ENCODE results near the gene ZZZ3. TPM values are rescaled to one million over a fixed set of nuclear protein-coding genes. Genes with fewer than 3 reads are reported as not detected.

Gene ZZZ3
- total RNA-seq (10 to 100 TPM; 48.6 to 64.2 (median 57.0) TPM), total RNA-seq (70.5 to 183 (median 137) reads per million in 29 experiments)
- total RNA-seq (2013) = 74.2 TPM

DNA sequence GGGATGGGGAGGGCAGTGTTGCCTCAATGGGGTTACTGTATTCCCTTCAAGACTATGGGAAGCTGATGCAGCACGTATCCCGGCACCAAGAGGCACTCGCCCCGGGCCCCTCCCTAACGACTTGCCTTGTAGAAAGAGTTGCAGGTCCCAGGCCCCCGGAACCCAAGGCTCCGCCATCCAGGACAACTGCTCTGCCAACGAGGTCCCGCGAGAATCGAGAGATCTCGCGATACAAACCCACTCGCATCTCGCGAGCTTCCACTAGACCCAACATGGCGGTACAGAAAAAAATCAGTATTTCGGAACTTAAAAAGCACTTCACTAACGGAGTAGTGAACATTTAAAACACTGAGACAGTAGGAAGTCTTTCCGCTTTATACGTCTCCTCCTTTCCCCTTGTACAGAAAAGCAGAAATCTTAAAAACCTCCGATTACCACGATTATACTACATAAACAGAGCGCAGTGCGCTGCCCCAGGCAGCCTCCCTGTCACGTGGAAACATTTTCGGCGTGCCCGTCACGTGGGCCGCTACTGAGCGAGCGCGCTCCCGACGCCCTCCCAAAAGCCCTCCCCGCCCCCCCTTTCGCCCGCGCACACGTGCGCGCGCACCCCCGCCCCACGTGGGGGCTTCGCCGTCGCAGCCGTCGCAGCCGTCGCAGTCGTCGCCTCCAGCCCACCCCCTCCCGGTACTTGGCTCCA lies at the start of gene ZZZ3:
Gene ZZZ3 (minus strand): TSS at position 199 of the 700 bp plus-strand sequence. CDS start 49,304 bp downstream, outside the sequence.
- peaks cover 49 to 61% (median 56%) of the 10 kb centered on the region in 3 donors for H3K4me1 Mint-ChIP-seq
- Histone ChIP-seq H3K36me3 (ENCODE audit: control insufficient read depth in 2 of 2, extremely low read depth in 1 of 2, insufficient read depth in 1 of 2, low read length in 1 of 2) (no peaks in the 10 kb centered on the region), H3K27ac (ENCODE audit: low read length) (peak within 1 kb of the TSS; percentile 78), H3K9me3 (no peaks in the 10 kb centered on the region), H3K27me3 (replicated peaks in 1 of 2; ENCODE audit: control insufficient read depth in 2 of 2, extremely low read depth in 1 of 2, insufficient read depth in 2 of 2, low read length in 1 of 2) (no peaks in the 10 kb centered on the region), H3K4me3 (ENCODE audit: control insufficient read depth in 1 of 2, extremely low read depth in 1 of 2, low read length in 1 of 2) (peak within 1 kb of the TSS; percentile 74 to 98), H3K4me1 (ENCODE audit: control insufficient read depth in 1 of 2, extremely low read depth in 1 of 2, insufficient read depth in 2 of 2, low read length in 2 of 2) (peaks cover 17 to 27% of the 10 kb centered on the region in 2 experiments)
- CTCF ChIA-PET = interaction anchor here in 1 of 2 donors (0.6 to 1.5 kb wide), 4 partner anchors 149 to 539 kb away, joined by 3 to 12 read pairs (median 4); partner anchors contain the start of gene FUBP1
- DNase-seq (peak; percentile 85 to 97 (median 91)), ATAC-seq (replicated peaks in 1 of 4) (peak; percentile 71 to 74 (median 72))
- no peaks in the 10 kb centered on the region for H3K9me3 Mint-ChIP-seq
- POLR2A ChIA-PET = interaction anchor here (0.6 to 3.1 kb wide), 4 partner anchors 296 to 940 kb away, joined by 3 to 13 read pairs (median 8); partner anchors contain the start of gene DNAJB4 (in 1 of the 2)
- H3K27me3 Mint-ChIP-seq = no peaks in the 10 kb centered on the region
- H3K36me3 Mint-ChIP-seq = no peaks in the 10 kb centered on the region
- H3K27ac Mint-ChIP-seq = peak within 1 kb of the TSS; percentile 94 to 97
- peak within 1 kb of the TSS; percentile 82 to 91 (median 89) for H3K4me3 Mint-ChIP-seq
- under 1% methylated on average over 38 of the region's 56 CpGs for WGBS (ENCODE audit: insufficient coverage)

DNA sequence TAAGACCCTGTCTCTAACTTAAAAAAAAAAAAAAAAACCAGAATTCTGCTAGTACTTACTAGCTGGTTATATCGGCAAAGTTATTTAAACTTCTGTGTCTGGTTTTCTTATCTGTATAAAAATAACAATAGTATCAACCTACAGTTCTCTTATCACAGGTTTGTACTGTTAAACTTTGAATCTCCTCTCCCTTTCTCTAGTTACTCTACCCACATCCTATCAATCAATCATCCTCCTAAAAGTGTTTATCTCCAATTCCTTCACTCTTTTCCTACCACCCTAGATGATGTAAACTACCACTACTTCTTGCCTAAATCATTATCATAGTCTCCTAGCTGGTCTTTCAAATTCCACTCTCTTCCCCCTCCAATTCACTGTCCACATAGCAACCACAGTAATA lies 49.6 kb upstream of the ZZZ3 start:
- Histone ChIP-seq H3K36me3 (ENCODE audit: control insufficient read depth in 2 of 2, extremely low read depth in 1 of 2, insufficient read depth in 1 of 2, low read length in 1 of 2) (peaks cover 11 to 50% of the 10 kb centered on the region in 2 donors), H3K27me3 (replicated peaks in 1 of 2; ENCODE audit: control insufficient read depth in 2 of 2, extremely low read depth in 1 of 2, insufficient read depth in 2 of 2, low read length in 1 of 2) (no peaks in the 10 kb centered on the region), H3K4me1 (ENCODE audit: control insufficient read depth in 1 of 2, extremely low read depth in 1 of 2, insufficient read depth in 2 of 2, low read length in 2 of 2) (no peaks in the 10 kb centered on the region), H3K9me3 (no peaks in the 10 kb centered on the region), H3K4me3 (ENCODE audit: control insufficient read depth in 1 of 2, extremely low read depth in 1 of 2, low read length in 1 of 2) (no peak overlapping the region), H3K27ac (ENCODE audit: low read length) (no peak overlapping the region)
- Mint-ChIP-seq H3K27me3 (no peaks in the 10 kb centered on the region), H3K4me3 (no peak overlapping the region), H3K36me3 (peaks cover 36% of the 10 kb centered on the region), H3K4me1 (no peaks in the 10 kb centered on the region), H3K27ac (no peak overlapping the region), H3K9me3 (no peaks in the 10 kb centered on the region)
- DNase-seq (no peak), ATAC-seq (replicated peaks in 1 of 4) (no peak)
- WGBS (ENCODE audit: insufficient coverage) = no CpG with 5 or more reads among the region's 1 CpG
- ChIA-PET POLR2A (interaction anchor here (0.6 to 0.7 kb wide), 3 partner anchors 19 to 1697 kb away, joined by 3 to 9 read pairs (median 8); no protein-coding TSS in a partner anchor), CTCF (no interaction called here)

DNA sequence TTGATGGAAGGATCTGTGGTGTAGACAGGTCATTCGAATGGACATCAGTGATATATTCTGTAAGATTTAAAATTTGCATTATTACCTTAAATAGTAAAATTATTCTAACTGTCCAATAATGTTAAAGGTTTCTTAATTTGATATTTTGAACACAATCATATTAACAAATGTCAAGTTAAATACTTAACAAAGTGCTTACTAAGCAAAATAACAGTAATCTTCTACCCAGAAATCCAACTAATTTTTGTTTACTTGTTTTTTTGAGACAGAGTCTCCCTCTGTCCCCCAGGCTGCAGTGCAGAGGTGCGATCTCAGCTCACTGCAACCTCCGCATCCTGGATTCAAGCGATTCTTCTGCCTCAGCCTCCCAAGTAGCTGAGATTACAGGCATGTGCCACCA lies 43.2 kb upstream of the ZZZ3 start:
- POLR2A ChIA-PET = no interaction called here

DNA sequence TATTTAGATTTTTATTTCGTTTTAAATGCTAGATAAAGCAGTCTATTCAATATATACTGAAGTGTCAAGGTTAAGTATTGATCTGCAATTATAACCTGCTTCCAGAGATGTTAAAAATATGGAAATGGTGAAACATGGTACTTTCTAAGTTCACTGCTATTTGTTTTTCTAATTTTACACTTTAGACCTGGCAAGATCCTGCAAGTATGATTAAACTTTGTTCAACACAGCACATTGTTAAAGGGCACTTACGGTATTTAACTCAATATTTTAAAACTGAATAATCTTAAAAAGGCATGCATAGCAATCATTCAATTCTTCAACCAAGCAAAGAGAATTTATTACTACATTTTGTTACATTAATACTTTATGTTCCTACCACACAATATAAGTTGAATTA lies 35.7 kb upstream of the ZZZ3 start:
- H3K4me1 ChIP-seq (ENCODE audit: control insufficient read depth in 1 of 2, extremely low read depth in 1 of 2, insufficient read depth in 2 of 2, low read length in 2 of 2) = no peaks in the 10 kb centered on the region
- Mint-ChIP-seq H3K36me3 (peaks cover 58% of the 10 kb centered on the region), H3K27ac (no peak overlapping the region), H3K9me3 (no peaks in the 10 kb centered on the region), H3K4me1 (no peaks in the 10 kb centered on the region), H3K27me3 (no peaks in the 10 kb centered on the region), H3K4me3 (no peak overlapping the region)
- no peaks in the 10 kb centered on the region for H3K9me3 ChIP-seq
- DNase-seq (no peak), ATAC-seq (replicated peaks in 1 of 4) (no peak)
- no peaks in the 10 kb centered on the region for H3K27me3 ChIP-seq (replicated peaks in 1 of 2; ENCODE audit: control insufficient read depth in 2 of 2, extremely low read depth in 1 of 2, insufficient read depth in 2 of 2, low read length in 1 of 2)
- CTCF ChIA-PET = no interaction called here
- WGBS (ENCODE audit: insufficient coverage) = no CpG with 5 or more reads among the region's 2 CpGs
- POLR2A ChIA-PET = no interaction called here
- peaks cover 0 to 72% of the 10 kb centered on the region in 2 donors for H3K36me3 ChIP-seq (ENCODE audit: control insufficient read depth in 2 of 2, extremely low read depth in 1 of 2, insufficient read depth in 1 of 2, low read length in 1 of 2)
- H3K27ac ChIP-seq (ENCODE audit: low read length) = no peak overlapping the region
- H3K4me3 ChIP-seq (ENCODE audit: control insufficient read depth in 1 of 2, extremely low read depth in 1 of 2, low read length in 1 of 2) = no peak overlapping the region

More for the DNA sequence above, 43.2 kb upstream of the ZZZ3 start:
- Histone ChIP-seq H3K9me3 (no peaks in the 10 kb centered on the region), H3K27me3 (replicated peaks in 1 of 2; ENCODE audit: control insufficient read depth in 2 of 2, extremely low read depth in 1 of 2, insufficient read depth in 2 of 2, low read length in 1 of 2) (no peaks in the 10 kb centered on the region), H3K36me3 (ENCODE audit: control insufficient read depth in 2 of 2, extremely low read depth in 1 of 2, insufficient read depth in 1 of 2, low read length in 1 of 2) (peaks cover 8 to 76% of the 10 kb centered on the region in 2 donors), H3K4me1 (ENCODE audit: control insufficient read depth in 1 of 2, extremely low read depth in 1 of 2, insufficient read depth in 2 of 2, low read length in 2 of 2) (no peaks in the 10 kb centered on the region), H3K27ac (ENCODE audit: low read length) (no peak overlapping the region), H3K4me3 (ENCODE audit: control insufficient read depth in 1 of 2, extremely low read depth in 1 of 2, low read length in 1 of 2) (no peak overlapping the region)
- no peaks in the 10 kb centered on the region for H3K27me3 Mint-ChIP-seq
- no peaks in the 10 kb centered on the region for H3K9me3 Mint-ChIP-seq
- no peaks in the 10 kb centered on the region for H3K4me1 Mint-ChIP-seq
- DNase-seq (no peak), ATAC-seq (replicated peaks in 1 of 4) (no peak)
- H3K4me3 Mint-ChIP-seq = no peak overlapping the region
- no peak overlapping the region for H3K27ac Mint-ChIP-seq
- peaks cover 63% of the 10 kb centered on the region for H3K36me3 Mint-ChIP-seq
- CTCF ChIA-PET = no interaction called here
- no CpG with 5 or more reads among the region's 4 CpGs for WGBS (ENCODE audit: insufficient coverage)

DNA sequence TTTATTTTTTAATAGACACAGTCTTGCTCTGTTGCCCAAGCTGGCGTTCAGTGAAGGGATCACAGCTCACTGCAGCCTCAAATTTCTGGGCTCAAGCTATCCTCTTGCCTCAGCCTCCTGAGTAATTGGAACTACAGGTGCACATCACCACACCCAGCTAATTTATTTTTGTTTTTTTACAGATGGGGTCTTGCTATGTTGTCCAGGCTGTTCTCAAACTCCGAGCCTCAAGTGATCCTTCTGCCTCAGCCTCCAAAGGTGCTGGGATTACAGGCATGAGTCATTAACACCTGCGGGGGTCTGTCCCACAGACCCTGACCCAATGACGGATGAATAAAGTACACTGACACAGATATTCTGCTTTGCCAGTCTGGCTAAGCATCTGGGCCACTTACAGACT lies 33.6 kb upstream of the ZZZ3 start:
- POLR2A ChIA-PET = interaction anchor here in 1 of 2 donors (0.5 kb wide), 1 partner anchor 11 kb away, joined by 5 read pairs; no protein-coding TSS in a partner anchor
- Mint-ChIP-seq H3K27me3 (no peaks in the 10 kb centered on the region), H3K9me3 (no peaks in the 10 kb centered on the region), H3K4me3 (no peak overlapping the region), H3K27ac (no peak overlapping the region), H3K4me1 (no peaks in the 10 kb centered on the region), H3K36me3 (peaks cover 48% of the 10 kb centered on the region)
- no peak overlapping the region for H3K4me3 ChIP-seq (ENCODE audit: control insufficient read depth in 1 of 2, extremely low read depth in 1 of 2, low read length in 1 of 2)
- H3K4me1 ChIP-seq (ENCODE audit: control insufficient read depth in 1 of 2, extremely low read depth in 1 of 2, insufficient read depth in 2 of 2, low read length in 2 of 2) = no peaks in the 10 kb centered on the region
- H3K9me3 ChIP-seq = no peaks in the 10 kb centered on the region
- H3K27ac ChIP-seq (ENCODE audit: low read length) = no peak overlapping the region
- no peak for DNase-seq
- H3K27me3 ChIP-seq (replicated peaks in 1 of 2; ENCODE audit: control insufficient read depth in 2 of 2, extremely low read depth in 1 of 2, insufficient read depth in 2 of 2, low read length in 1 of 2) = no peaks in the 10 kb centered on the region
- peaks cover 2 to 74% of the 10 kb centered on the region in 2 donors for H3K36me3 ChIP-seq (ENCODE audit: control insufficient read depth in 2 of 2, extremely low read depth in 1 of 2, insufficient read depth in 1 of 2, low read length in 1 of 2)
- 97% methylated on average over 4 of the region's 4 CpGs for WGBS (ENCODE audit: insufficient coverage)
- CTCF ChIA-PET = interaction anchor here in 1 of 2 donors (0.6 kb wide), 1 partner anchor 21 kb away, joined by 3 read pairs; no protein-coding TSS in a partner anchor
- no peak for ATAC-seq (replicated peaks in 1 of 4)

DNA sequence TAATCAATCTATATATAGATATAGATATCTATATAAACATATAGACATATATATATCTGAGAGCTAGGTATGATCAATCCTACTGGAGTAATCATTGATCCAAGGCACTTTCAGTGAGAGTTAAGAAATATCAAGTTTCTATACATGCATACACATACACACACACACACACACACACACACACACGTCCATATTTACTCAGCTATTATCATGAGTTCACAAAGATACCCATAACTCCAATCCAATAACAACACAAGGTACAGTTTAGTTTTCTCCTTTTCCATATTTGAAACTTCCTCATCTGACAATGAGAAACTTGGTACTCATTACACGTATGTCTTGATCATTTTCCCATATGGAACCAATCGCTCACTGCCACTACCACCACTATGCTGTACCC lies 27.3 kb upstream of the ZZZ3 start:
- DNase-seq (no peak), ATAC-seq (replicated peaks in 1 of 4) (no peak)
- no peaks in the 10 kb centered on the region for H3K4me1 ChIP-seq (ENCODE audit: control insufficient read depth in 1 of 2, extremely low read depth in 1 of 2, insufficient read depth in 2 of 2, low read length in 2 of 2)
- ChIA-PET POLR2A (no interaction called here), CTCF (no interaction called here)
- H3K9me3 ChIP-seq = no peaks in the 10 kb centered on the region
- no peaks in the 10 kb centered on the region for H3K27me3 Mint-ChIP-seq
- H3K36me3 Mint-ChIP-seq = peaks cover 65% of the 10 kb centered on the region
- 96% methylated on average over 3 of the region's 3 CpGs for WGBS (ENCODE audit: insufficient coverage)
- no peaks in the 10 kb centered on the region for H3K4me1 Mint-ChIP-seq
- no peak overlapping the region for H3K27ac ChIP-seq (ENCODE audit: low read length)
- H3K27ac Mint-ChIP-seq = no peak overlapping the region
- H3K4me3 ChIP-seq (ENCODE audit: control insufficient read depth in 1 of 2, extremely low read depth in 1 of 2, low read length in 1 of 2) = no peak overlapping the region
- H3K36me3 ChIP-seq (ENCODE audit: control insufficient read depth in 2 of 2, extremely low read depth in 1 of 2, insufficient read depth in 1 of 2, low read length in 1 of 2) = peaks cover 2 to 69% of the 10 kb centered on the region in 2 donors
- H3K9me3 Mint-ChIP-seq = no peaks in the 10 kb centered on the region
- no peaks in the 10 kb centered on the region for H3K27me3 ChIP-seq (replicated peaks in 1 of 2; ENCODE audit: control insufficient read depth in 2 of 2, extremely low read depth in 1 of 2, insufficient read depth in 2 of 2, low read length in 1 of 2)
- H3K4me3 Mint-ChIP-seq = no peak overlapping the region

Data from T-cell (primary cell).